Nephron progenitor cell (in vitro differentiated cells): ENCODE results near the gene TTC16.

Source experiments
- DNase-seq: peaks from one replicate; pipeline ENCODE4 v3.0.0; 2021
- H3K27ac Mint-ChIP-seq: 2 replicates; pipeline ENCODE4 v1.8.0; 2021; ENCODE audit warnings: mild to moderate bottlenecking, moderate library complexity, mixed read lengths
- H3K27me3 Mint-ChIP-seq: 2 replicates; pipeline ENCODE4 v1.8.0; 2021; ENCODE audit warnings: mild to moderate bottlenecking, low read depth, mixed read lengths; ENCODE audit not compliant: poor library complexity
- H3K36me3 Mint-ChIP-seq: 2 replicates; pipeline ENCODE4 v1.8.0; 2021; ENCODE audit warnings: low read depth, mixed read lengths
- H3K4me1 Mint-ChIP-seq: 2 replicates; pipeline ENCODE4 v1.8.0; 2021; ENCODE audit warnings: mixed read lengths
- H3K4me3 Mint-ChIP-seq: 2 replicates; pipeline ENCODE4 v1.8.0; 2021; ENCODE audit warnings: mild to moderate bottlenecking, moderate library complexity, mixed read lengths
- H3K9me3 Mint-ChIP-seq: 2 replicates; pipeline ENCODE4 v1.8.0; 2021; ENCODE audit warnings: mild to moderate bottlenecking, moderate library complexity, mixed read lengths
- CTCF ChIP-seq: fragments of 200-600 bp; sonication (generic); IDR thresholded peaks from 2 replicates; pipeline ENCODE4 v1.5.0; 2021; ENCODE audit warnings: antibody characterized with exemption

Gene TTC16

GRCh38 chr9:127730799-127731410 lies 15.0 kb downstream of the TTC16 start:
- no peaks in the 10 kb centered on the region for H3K9me3 Mint-ChIP-seq
- H3K4me3 Mint-ChIP-seq: no peak overlapping the region
- peaks cover 10% of the 10 kb centered on the region for H3K4me1 Mint-ChIP-seq
- no peak for DNase-seq
- TF ChIP-seq CTCF: no peak
- H3K27ac Mint-ChIP-seq: no peak overlapping the region
- no peaks in the 10 kb centered on the region for H3K36me3 Mint-ChIP-seq
- peaks cover under 1% of the 10 kb centered on the region for H3K27me3 Mint-ChIP-seq

GRCh38 chr9:127731938-127732337 lies 16.1 kb downstream of the TTC16 start:
- Mint-ChIP-seq H3K4me3 (no peak overlapping the region), H3K27ac (no peak overlapping the region), H3K36me3 (no peaks in the 10 kb centered on the region), H3K9me3 (no peaks in the 10 kb centered on the region), H3K27me3 (peaks cover 10% of the 10 kb centered on the region), H3K4me1 (peaks cover 10% of the 10 kb centered on the region)
- no peak for TF ChIP-seq CTCF
- no peak for DNase-seq

GRCh38 chr9:127732444-127732843 lies 16.6 kb downstream of the TTC16 start:
- Mint-ChIP-seq H3K4me1 (peaks cover 10% of the 10 kb centered on the region), H3K27ac (no peak overlapping the region), H3K4me3 (no peak overlapping the region), H3K36me3 (no peaks in the 10 kb centered on the region), H3K27me3 (peaks cover 13% of the 10 kb centered on the region), H3K9me3 (no peaks in the 10 kb centered on the region)
- DNase-seq: no peak
- TF ChIP-seq CTCF: no peak

GRCh38 chr9:127733614-127734013 lies 17.7 kb downstream of the TTC16 start:
- TF ChIP-seq CTCF: no peak
- no peak overlapping the region for H3K27ac Mint-ChIP-seq
- no peaks in the 10 kb centered on the region for H3K36me3 Mint-ChIP-seq
- H3K27me3 Mint-ChIP-seq: peaks cover 16% of the 10 kb centered on the region
- H3K4me1 Mint-ChIP-seq: peaks cover 10% of the 10 kb centered on the region
- H3K9me3 Mint-ChIP-seq: no peaks in the 10 kb centered on the region
- DNase-seq: no peak
- no peak overlapping the region for H3K4me3 Mint-ChIP-seq

GRCh38 chr9:127734247-127734746 lies 18.4 kb downstream of the TTC16 start:
- H3K9me3 Mint-ChIP-seq: no peaks in the 10 kb centered on the region
- no peaks in the 10 kb centered on the region for H3K36me3 Mint-ChIP-seq
- DNase-seq: no peak
- no peak overlapping the region for H3K27ac Mint-ChIP-seq
- H3K4me1 Mint-ChIP-seq: peaks cover 10% of the 10 kb centered on the region
- peak overlapping the region; percentile 84 for H3K4me3 Mint-ChIP-seq
- H3K27me3 Mint-ChIP-seq: peaks cover 17% of the 10 kb centered on the region
- TF ChIP-seq CTCF: no peak
